HEK293 (cell line): ENCODE data around the gene THSD4.

ENCODE experiments used
- BCL11B ChIP-seq: fragments of 450-650 bp; formaldehyde crosslinking; IDR thresholded peaks from 2 replicates; pipeline ENCODE4 v1.5.1; 2016; ENCODE audit warnings: low read depth, missing biosample characterization, missing genetic modification characterization
- EGR2 ChIP-seq: fragments of 450-650 bp; formaldehyde crosslinking; IDR thresholded peaks from 2 replicates; pipeline ENCODE4 v1.5.1; 2016; ENCODE audit warnings: low read depth, missing biosample characterization, missing genetic modification characterization
- KLF7 ChIP-seq: fragments of 450-650 bp; formaldehyde crosslinking; IDR thresholded peaks from 2 replicates; pipeline ENCODE4 v1.5.1; 2016; ENCODE audit warnings: missing biosample characterization, missing genetic modification characterization, borderline replicate concordance
- KLF8 ChIP-seq: fragments of 450-650 bp; formaldehyde crosslinking; IDR thresholded peaks from 2 replicates; pipeline ENCODE4 v1.5.1; 2016; ENCODE audit warnings: missing biosample characterization, missing genetic modification characterization
- OVOL3 ChIP-seq: fragments of 450-650 bp; formaldehyde crosslinking; IDR thresholded peaks from 2 replicates; pipeline ENCODE4 v1.5.1; 2016; ENCODE audit warnings: missing biosample characterization, missing genetic modification characterization
- ZBTB1 ChIP-seq: fragments of 450-650 bp; formaldehyde crosslinking; IDR thresholded peaks from 2 replicates; pipeline ENCODE4 v1.5.1; 2016; ENCODE audit warnings: missing biosample characterization, missing genetic modification characterization
- ZEB2 ChIP-seq: fragments of 450-650 bp; formaldehyde crosslinking; IDR thresholded peaks from 2 replicates; pipeline ENCODE4 v1.5.1; 2016; ENCODE audit warnings: missing biosample characterization, missing genetic modification characterization
- ZNF10 ChIP-seq: fragments of 450-650 bp; formaldehyde crosslinking; IDR thresholded peaks from 2 replicates; pipeline ENCODE4 v1.5.1; 2017; ENCODE audit warnings: missing biosample characterization, missing genetic modification characterization
- ZNF112 ChIP-seq: fragments of 450-650 bp; formaldehyde crosslinking; IDR thresholded peaks from 2 replicates; pipeline ENCODE4 v1.5.0; 2017; ENCODE audit warnings: missing biosample characterization, missing genetic modification characterization
- ZNF121 ChIP-seq: fragments of 450-650 bp; formaldehyde crosslinking; IDR thresholded peaks from 2 replicates; pipeline ENCODE4 v1.5.1; 2016; ENCODE audit warnings: missing biosample characterization, missing genetic modification characterization
- ZNF2 ChIP-seq: fragments of 450-650 bp; formaldehyde crosslinking; IDR thresholded peaks from 2 replicates; pipeline ENCODE4 v1.5.1; 2016; ENCODE audit warnings: missing biosample characterization, missing genetic modification characterization
- ZNF544 ChIP-seq: fragments of 450-650 bp; formaldehyde crosslinking; IDR thresholded peaks from 2 replicates; pipeline ENCODE4 v1.5.0; 2017; ENCODE audit warnings: missing biosample characterization, missing genetic modification characterization
- ZNF791 ChIP-seq: fragments of 450-650 bp; formaldehyde crosslinking; IDR thresholded peaks from 2 replicates; pipeline ENCODE4 v1.5.1; 2016; ENCODE audit warnings: missing biosample characterization, missing genetic modification characterization
- ZSCAN16 ChIP-seq: fragments of 450-650 bp; formaldehyde crosslinking; IDR thresholded peaks from 2 replicates; pipeline ENCODE4 v1.5.1; 2016; ENCODE audit warnings: missing biosample characterization, missing genetic modification characterization
- TF ChIP-seq, protein P1 (sequence below): fragments of 450-650 bp; formaldehyde crosslinking; conservative IDR thresholded peaks from 2 replicates; pipeline ENCODE4 v1.5.1; 2016; ENCODE audit warnings: low read depth, missing biosample characterization, missing genetic modification characterization
- TF ChIP-seq, protein P2 (sequence below): fragments of 450-650 bp; formaldehyde crosslinking; IDR thresholded peaks from 2 replicates; pipeline ENCODE4 v1.5.1; 2016; ENCODE audit warnings: missing biosample characterization, missing genetic modification characterization
- TF ChIP-seq, protein P3 (sequence below): fragments of 450-650 bp; formaldehyde crosslinking; IDR thresholded peaks from 2 replicates; pipeline ENCODE4 v1.5.1; 2017; ENCODE audit warnings: missing biosample characterization, missing genetic modification characterization
- TF ChIP-seq, protein P4 (sequence below): fragments of 450-650 bp; formaldehyde crosslinking; IDR thresholded peaks from 2 replicates; pipeline ENCODE4 v1.5.1; 2016; ENCODE audit warnings: missing biosample characterization, missing genetic modification characterization
- TF ChIP-seq, protein P5 (sequence below): fragments of 450-650 bp; IDR thresholded peaks from 2 replicates; pipeline ENCODE4 v1.5.1; 2018; ENCODE audit warnings: missing biosample characterization, mild to moderate bottlenecking, missing genetic modification characterization
- TF ChIP-seq, protein P6 (sequence below): fragments of 450-650 bp; formaldehyde crosslinking; IDR thresholded peaks from 2 replicates; pipeline ENCODE4 v1.5.1; 2016; ENCODE audit warnings: missing biosample characterization, missing genetic modification characterization
- TF ChIP-seq, protein P7 (sequence below): IDR thresholded peaks from 2 replicates; pipeline ENCODE4 v1.6.1; 2011; ENCODE audit warnings: mild to moderate bottlenecking, low read depth, low read length, borderline replicate concordance
- TF ChIP-seq, protein P8 (sequence below): fragments of 450-650 bp; formaldehyde crosslinking; IDR thresholded peaks from 2 replicates; pipeline ENCODE4 v1.5.1; 2016; ENCODE audit warnings: missing biosample characterization, missing genetic modification characterization

Gene THSD4

DNA sequence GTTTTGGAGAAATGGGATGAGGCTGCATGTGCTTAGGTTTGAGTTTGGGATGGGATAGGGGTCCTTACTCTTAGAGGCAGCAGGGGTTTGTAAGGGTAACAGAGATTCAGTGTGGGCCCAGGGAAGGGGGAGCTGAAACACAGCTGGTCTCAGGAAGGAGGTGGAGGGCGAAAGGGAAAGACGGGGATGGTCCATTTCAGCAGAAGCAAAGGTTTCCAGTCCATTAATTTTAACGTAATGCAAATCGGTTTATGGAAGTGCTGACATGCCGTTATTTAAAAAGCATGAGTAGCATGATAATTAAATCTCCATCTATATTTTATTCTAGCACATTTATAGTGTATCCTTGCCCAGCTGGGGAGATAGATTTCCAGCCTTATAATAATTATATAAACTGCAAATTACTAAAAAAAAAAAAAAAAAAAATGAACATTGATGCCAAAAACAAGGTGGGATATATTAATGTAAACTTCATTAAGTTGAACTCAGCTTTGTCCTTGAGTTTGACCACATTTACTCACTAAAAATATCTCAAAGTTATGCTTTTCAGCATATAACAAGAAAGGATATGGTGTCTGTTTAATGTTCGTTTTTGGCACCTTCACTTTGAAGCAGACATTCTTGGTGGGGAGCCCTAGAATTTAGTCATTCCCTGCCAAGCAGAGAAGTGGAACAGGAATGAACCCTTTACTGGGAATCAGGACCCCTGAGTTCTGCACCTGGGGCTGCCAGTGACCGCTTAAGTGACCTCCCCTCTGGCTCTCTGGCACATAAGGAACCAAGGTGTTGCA is 234.7 kb downstream of the THSD4 start (continued):
- TF ChIP-seq, protein P1, sequence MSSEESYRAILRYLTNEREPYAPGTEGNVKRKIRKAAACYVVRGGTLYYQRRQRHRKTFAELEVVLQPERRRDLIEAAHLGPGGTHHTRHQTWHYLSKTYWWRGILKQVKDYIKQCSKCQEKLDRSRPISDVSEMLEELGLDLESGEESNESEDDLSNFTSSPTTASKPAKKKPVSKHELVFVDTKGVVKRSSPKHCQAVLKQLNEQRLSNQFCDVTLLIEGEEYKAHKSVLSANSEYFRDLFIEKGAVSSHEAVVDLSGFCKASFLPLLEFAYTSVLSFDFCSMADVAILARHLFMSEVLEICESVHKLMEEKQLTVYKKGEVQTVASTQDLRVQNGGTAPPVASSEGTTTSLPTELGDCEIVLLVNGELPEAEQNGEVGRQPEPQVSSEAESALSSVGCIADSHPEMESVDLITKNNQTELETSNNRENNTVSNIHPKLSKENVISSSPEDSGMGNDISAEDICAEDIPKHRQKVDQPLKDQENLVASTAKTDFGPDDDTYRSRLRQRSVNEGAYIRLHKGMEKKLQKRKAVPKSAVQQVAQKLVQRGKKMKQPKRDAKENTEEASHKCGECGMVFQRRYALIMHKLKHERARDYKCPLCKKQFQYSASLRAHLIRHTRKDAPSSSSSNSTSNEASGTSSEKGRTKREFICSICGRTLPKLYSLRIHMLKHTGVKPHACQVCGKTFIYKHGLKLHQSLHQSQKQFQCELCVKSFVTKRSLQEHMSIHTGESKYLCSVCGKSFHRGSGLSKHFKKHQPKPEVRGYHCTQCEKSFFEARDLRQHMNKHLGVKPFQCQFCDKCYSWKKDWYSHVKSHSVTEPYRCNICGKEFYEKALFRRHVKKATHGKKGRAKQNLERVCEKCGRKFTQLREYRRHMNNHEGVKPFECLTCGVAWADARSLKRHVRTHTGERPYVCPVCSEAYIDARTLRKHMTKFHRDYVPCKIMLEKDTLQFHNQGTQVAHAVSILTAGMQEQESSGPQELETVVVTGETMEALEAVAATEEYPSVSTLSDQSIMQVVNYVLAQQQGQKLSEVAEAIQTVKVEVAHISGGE (tag by site-specific recombination), result peak; percentile 38; the same call in 1 of the 2 replicates
- TF ChIP-seq, protein P2, sequence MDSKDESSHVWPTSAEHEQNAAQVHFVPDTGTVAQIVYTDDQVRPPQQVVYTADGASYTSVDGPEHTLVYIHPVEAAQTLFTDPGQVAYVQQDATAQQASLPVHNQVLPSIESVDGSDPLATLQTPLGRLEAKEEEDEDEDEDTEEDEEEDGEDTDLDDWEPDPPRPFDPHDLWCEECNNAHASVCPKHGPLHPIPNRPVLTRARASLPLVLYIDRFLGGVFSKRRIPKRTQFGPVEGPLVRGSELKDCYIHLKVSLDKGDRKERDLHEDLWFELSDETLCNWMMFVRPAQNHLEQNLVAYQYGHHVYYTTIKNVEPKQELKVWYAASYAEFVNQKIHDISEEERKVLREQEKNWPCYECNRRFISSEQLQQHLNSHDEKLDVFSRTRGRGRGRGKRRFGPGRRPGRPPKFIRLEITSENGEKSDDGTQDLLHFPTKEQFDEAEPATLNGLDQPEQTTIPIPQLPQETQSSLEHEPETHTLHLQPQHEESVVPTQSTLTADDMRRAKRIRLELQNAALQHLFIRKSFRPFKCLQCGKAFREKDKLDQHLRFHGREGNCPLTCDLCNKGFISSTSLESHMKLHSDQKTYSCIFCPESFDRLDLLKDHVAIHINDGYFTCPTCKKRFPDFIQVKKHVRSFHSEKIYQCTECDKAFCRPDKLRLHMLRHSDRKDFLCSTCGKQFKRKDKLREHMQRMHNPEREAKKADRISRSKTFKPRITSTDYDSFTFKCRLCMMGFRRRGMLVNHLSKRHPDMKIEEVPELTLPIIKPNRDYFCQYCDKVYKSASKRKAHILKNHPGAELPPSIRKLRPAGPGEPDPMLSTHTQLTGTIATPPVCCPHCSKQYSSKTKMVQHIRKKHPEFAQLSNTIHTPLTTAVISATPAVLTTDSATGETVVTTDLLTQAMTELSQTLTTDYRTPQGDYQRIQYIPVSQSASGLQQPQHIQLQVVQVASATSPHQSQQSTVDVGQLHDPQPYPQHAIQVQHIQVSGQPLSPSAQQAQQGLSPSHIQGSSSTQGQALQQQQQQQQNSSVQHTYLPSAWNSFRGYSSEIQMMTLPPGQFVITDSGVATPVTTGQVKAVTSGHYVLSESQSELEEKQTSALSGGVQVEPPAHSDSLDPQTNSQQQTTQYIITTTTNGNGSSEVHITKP, result peak; percentile 79
- TF ChIP-seq ZNF544 (no peak), BCL11B (tag by site-specific recombination) (peak; percentile 70; the same call in 1 of the 2 replicates), ZNF10 (tag by site-specific recombination) (peak; percentile 64; the same call in 1 of the 2 replicates), KLF8 (tag by site-specific recombination) (no peak), ZSCAN16 (tag by site-specific recombination) (no peak), ZNF112 (no peak), ZEB2 (tag by site-specific recombination) (peak; percentile 62; the same call in 1 of the 2 replicates), EGR2 (tag by site-specific recombination) (no peak), OVOL3 (peak; percentile 83), KLF7 (tag by site-specific recombination) (no peak), ZNF2 (tag by site-specific recombination) (peak; percentile 47), ZNF121 (tag by site-specific recombination) (0 out of 2 replicates have a peak, but pooled peaks have one; percentile 12), ZNF791 (tag by site-specific recombination) (no peak), ZBTB1 (tag by site-specific recombination) (0 out of 2 replicates have a peak, but pooled peaks have one; percentile 28)
- TF ChIP-seq, protein P3, sequence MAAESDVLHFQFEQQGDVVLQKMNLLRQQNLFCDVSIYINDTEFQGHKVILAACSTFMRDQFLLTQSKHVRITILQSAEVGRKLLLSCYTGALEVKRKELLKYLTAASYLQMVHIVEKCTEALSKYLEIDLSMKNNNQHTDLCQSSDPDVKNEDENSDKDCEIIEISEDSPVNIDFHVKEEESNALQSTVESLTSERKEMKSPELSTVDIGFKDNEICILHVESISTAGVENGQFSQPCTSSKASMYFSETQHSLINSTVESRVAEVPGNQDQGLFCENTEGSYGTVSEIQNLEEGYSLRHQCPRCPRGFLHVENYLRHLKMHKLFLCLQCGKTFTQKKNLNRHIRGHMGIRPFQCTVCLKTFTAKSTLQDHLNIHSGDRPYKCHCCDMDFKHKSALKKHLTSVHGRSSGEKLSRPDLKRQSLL (tag by site-specific recombination), result no peak
- TF ChIP-seq, protein P4, sequence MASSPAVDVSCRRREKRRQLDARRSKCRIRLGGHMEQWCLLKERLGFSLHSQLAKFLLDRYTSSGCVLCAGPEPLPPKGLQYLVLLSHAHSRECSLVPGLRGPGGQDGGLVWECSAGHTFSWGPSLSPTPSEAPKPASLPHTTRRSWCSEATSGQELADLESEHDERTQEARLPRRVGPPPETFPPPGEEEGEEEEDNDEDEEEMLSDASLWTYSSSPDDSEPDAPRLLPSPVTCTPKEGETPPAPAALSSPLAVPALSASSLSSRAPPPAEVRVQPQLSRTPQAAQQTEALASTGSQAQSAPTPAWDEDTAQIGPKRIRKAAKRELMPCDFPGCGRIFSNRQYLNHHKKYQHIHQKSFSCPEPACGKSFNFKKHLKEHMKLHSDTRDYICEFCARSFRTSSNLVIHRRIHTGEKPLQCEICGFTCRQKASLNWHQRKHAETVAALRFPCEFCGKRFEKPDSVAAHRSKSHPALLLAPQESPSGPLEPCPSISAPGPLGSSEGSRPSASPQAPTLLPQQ, result peak; percentile 80
- TF ChIP-seq, protein P5, sequence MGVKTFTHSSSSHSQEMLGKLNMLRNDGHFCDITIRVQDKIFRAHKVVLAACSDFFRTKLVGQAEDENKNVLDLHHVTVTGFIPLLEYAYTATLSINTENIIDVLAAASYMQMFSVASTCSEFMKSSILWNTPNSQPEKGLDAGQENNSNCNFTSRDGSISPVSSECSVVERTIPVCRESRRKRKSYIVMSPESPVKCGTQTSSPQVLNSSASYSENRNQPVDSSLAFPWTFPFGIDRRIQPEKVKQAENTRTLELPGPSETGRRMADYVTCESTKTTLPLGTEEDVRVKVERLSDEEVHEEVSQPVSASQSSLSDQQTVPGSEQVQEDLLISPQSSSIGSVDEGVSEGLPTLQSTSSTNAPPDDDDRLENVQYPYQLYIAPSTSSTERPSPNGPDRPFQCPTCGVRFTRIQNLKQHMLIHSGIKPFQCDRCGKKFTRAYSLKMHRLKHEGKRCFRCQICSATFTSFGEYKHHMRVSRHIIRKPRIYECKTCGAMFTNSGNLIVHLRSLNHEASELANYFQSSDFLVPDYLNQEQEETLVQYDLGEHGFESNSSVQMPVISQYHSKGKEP (tag by site-specific recombination), result peak; percentile 64; the same call in 1 of the 2 replicates
- TF ChIP-seq, protein P6, sequence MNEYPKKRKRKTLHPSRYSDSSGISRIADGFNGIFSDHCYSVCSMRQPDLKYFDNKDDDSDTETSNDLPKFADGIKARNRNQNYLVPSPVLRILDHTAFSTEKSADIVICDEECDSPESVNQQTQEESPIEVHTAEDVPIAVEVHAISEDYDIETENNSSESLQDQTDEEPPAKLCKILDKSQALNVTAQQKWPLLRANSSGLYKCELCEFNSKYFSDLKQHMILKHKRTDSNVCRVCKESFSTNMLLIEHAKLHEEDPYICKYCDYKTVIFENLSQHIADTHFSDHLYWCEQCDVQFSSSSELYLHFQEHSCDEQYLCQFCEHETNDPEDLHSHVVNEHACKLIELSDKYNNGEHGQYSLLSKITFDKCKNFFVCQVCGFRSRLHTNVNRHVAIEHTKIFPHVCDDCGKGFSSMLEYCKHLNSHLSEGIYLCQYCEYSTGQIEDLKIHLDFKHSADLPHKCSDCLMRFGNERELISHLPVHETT, result no peak
- TF ChIP-seq, protein P7, sequence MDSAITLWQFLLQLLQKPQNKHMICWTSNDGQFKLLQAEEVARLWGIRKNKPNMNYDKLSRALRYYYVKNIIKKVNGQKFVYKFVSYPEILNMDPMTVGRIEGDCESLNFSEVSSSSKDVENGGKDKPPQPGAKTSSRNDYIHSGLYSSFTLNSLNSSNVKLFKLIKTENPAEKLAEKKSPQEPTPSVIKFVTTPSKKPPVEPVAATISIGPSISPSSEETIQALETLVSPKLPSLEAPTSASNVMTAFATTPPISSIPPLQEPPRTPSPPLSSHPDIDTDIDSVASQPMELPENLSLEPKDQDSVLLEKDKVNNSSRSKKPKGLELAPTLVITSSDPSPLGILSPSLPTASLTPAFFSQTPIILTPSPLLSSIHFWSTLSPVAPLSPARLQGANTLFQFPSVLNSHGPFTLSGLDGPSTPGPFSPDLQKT, result no peak
- TF ChIP-seq, protein P8, sequence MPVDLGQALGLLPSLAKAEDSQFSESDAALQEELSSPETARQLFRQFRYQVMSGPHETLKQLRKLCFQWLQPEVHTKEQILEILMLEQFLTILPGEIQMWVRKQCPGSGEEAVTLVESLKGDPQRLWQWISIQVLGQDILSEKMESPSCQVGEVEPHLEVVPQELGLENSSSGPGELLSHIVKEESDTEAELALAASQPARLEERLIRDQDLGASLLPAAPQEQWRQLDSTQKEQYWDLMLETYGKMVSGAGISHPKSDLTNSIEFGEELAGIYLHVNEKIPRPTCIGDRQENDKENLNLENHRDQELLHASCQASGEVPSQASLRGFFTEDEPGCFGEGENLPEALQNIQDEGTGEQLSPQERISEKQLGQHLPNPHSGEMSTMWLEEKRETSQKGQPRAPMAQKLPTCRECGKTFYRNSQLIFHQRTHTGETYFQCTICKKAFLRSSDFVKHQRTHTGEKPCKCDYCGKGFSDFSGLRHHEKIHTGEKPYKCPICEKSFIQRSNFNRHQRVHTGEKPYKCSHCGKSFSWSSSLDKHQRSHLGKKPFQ (tag by site-specific recombination), result 0 out of 2 replicates have a peak, but pooled peaks have one; percentile 53
